Measurements from ENCODE around the gene MOCS2. TPM values are rescaled to one million over a fixed set of nuclear protein-coding genes. Genes with fewer than 3 reads are reported as not detected.

MOCS2 gene
- polyA plus RNA-seq, 3 donors = 4.4 to 20.5 (median 18.4) TPM

GRCh38 chr5:53090229-53090628, 19.3 kb downstream of the MOCS2 start:
- no peak overlapping the region for H2AFZ ChIP-seq (ENCODE audit: insufficient read depth, low read depth, low read length, poor library complexity, severe bottlenecking)
- Mint-ChIP-seq H3K36me3 (no peaks in the 10 kb centered on the region), H3K27ac (peak overlapping the region in 1 of 7 donors; percentile 68), H3K4me1 (peaks cover 2% of the 10 kb centered on the region), H3K27me3 (ENCODE audit: low read depth in 3 of 3) (no peaks in the 10 kb centered on the region), H3K4me3 (no peak overlapping the region), H3K9me3 (no peaks in the 10 kb centered on the region)
- H3K27ac ChIP-seq (ENCODE audit: low read depth in 1 of 2, low read length in 2 of 2) = no peak overlapping the region
- no peaks in the 10 kb centered on the region for H3K9me3 ChIP-seq (replicated peaks in 1 of 2; ENCODE audit: control insufficient read depth in 1 of 2, insufficient read depth in 1 of 2, low read length in 2 of 2)
- intact Hi-C loops (cut with micrococcal nuclease) = loop anchor here in 1 of 2 donors (10.0 kb wide), 1 partner anchor 145 kb away; no protein-coding TSS in a partner anchor
- H3K4me3 ChIP-seq (replicated peaks in 1 of 3; ENCODE audit: low read depth in 2 of 3, low read length in 3 of 3) = no peak overlapping the region
- no peaks in the 10 kb centered on the region for H3K4me1 ChIP-seq (ENCODE audit: control insufficient read depth in 1 of 2, insufficient read depth in 2 of 2, low read length in 2 of 2)
- no peak overlapping the region for H3K9ac ChIP-seq (ENCODE audit: insufficient read depth, low read length, poor library complexity, severe bottlenecking)
- no peak for DNase-seq
- H3K27me3 ChIP-seq (ENCODE audit: control insufficient read depth in 2 of 2, insufficient read depth in 2 of 2, low read length in 2 of 2) = no peaks in the 10 kb centered on the region
- H4K20me1 ChIP-seq (ENCODE audit: insufficient read depth, low read length) = no peaks in the 10 kb centered on the region
- no peak for TF ChIP-seq CTCF (IDR thresholded peaks at IDR 0.05)
- no peaks in the 10 kb centered on the region for H3K79me2 ChIP-seq (ENCODE audit: insufficient read depth, low read length)
- WGBS (ENCODE audit: insufficient coverage) = 100% methylated on average over 1 of the region's 5 CpGs
- no peaks in the 10 kb centered on the region for H3K36me3 ChIP-seq (replicated peaks in 1 of 2; ENCODE audit: control insufficient read depth in 1 of 2, insufficient read depth in 2 of 2, low read length in 2 of 2)
- H3K4me2 ChIP-seq (replicated peaks; ENCODE audit: extremely low read depth, low read length, poor library complexity, severe bottlenecking) = no peak overlapping the region

GRCh38 chr5:53089481-53089991, 20.0 kb downstream of the MOCS2 start:
- H3K4me1 ChIP-seq (ENCODE audit: control insufficient read depth in 1 of 2, insufficient read depth in 2 of 2, low read length in 2 of 2) = no peaks in the 10 kb centered on the region
- no peak overlapping the region for H3K9ac ChIP-seq (ENCODE audit: insufficient read depth, low read length, poor library complexity, severe bottlenecking)
- no peaks in the 10 kb centered on the region for H3K79me2 ChIP-seq (ENCODE audit: insufficient read depth, low read length)
- Mint-ChIP-seq H3K4me3 (no peak overlapping the region), H3K4me1 (peaks cover 2% of the 10 kb centered on the region), H3K27me3 (ENCODE audit: low read depth in 3 of 3) (no peaks in the 10 kb centered on the region), H3K27ac (no peak overlapping the region), H3K9me3 (no peaks in the 10 kb centered on the region), H3K36me3 (no peaks in the 10 kb centered on the region)
- no peak overlapping the region for H3K27ac ChIP-seq (ENCODE audit: low read depth in 1 of 2, low read length in 2 of 2)
- no peaks in the 10 kb centered on the region for H3K36me3 ChIP-seq (replicated peaks in 1 of 2; ENCODE audit: control insufficient read depth in 1 of 2, insufficient read depth in 2 of 2, low read length in 2 of 2)
- TF ChIP-seq CTCF (IDR thresholded peaks at IDR 0.05) = no peak
- intact Hi-C loops (cut with micrococcal nuclease) = no loop called here
- H3K9me3 ChIP-seq (replicated peaks in 1 of 2; ENCODE audit: control insufficient read depth in 1 of 2, insufficient read depth in 1 of 2, low read length in 2 of 2) = no peaks in the 10 kb centered on the region
- no peak overlapping the region for H3K4me2 ChIP-seq (replicated peaks; ENCODE audit: extremely low read depth, low read length, poor library complexity, severe bottlenecking)
- WGBS (ENCODE audit: insufficient coverage) = no CpG with 5 or more reads among the region's 4 CpGs
- no peak for DNase-seq
- no peak overlapping the region for H3K4me3 ChIP-seq (replicated peaks in 1 of 3; ENCODE audit: low read depth in 2 of 3, low read length in 3 of 3)
- no peaks in the 10 kb centered on the region for H4K20me1 ChIP-seq (ENCODE audit: insufficient read depth, low read length)
- H2AFZ ChIP-seq (ENCODE audit: insufficient read depth, low read depth, low read length, poor library complexity, severe bottlenecking) = no peak overlapping the region
- H3K27me3 ChIP-seq (ENCODE audit: control insufficient read depth in 2 of 2, insufficient read depth in 2 of 2, low read length in 2 of 2) = no peaks in the 10 kb centered on the region
